Activated CD8-positive, alpha-beta memory T cell treated with anti-CD3 and anti-CD28 coated beads for 24 hours (primary cell): ENCODE measurements around the gene DOCK4.

Experiments
- DNase-seq: peaks from one replicate; pipeline ENCODE4 v3.0.0-alpha.2; 2020

DOCK4 gene

DNA sequence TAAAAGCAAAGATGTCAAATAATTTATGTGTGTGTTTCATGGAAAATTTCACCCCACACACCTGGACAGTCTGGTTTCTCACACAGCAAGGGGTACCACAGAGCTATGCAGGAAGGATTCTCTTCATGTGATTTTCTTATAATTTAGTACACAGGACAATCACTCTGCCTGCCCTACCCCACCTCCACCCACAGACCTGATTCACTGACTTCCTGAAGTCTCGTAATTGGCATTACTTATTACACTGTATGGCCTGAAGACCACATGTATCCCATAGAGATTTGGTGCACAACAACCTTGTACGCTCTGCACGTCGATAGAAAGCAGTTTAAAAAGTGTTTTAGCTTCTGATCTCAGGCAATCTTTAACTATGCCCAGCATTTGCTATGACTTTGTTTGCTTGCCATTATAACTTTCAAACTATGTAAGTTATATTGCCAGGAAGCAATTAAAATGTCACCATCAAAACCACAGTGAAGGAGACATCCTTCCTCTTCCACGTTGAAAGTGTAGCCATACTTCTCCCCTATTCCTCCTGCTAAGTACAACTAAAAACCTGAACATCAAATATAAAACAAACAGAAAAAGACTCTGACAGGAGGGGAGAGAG is 364.5 kb downstream of the DOCK4 start:
- no peak for DNase-seq

DNA sequence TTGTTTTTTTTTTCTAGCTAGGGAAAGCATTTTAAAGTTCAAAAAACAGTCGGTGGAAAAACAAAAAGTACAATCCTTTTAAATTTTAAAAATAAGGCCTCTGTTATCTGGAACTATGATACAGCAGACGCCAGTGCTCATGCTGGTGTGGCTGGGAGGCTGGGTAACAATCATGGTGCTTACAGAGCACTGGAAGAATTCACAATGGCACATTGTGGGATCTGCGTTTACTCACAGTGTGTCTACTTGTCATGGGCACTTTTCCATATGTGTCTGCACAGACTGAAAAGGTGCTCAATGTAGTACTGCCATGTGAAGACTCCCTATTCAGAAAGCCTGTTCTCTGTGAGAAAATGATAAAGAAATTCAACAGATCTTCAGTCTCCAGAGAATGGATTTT is 365.7 kb downstream of the DOCK4 start:
- DNase-seq = no peak

GRCh38 chr7:111839261-111839660 is 366.9 kb downstream of the DOCK4 start:
- no peak for DNase-seq

GRCh38 chr7:111836592-111836991 is 369.6 kb downstream of the DOCK4 start:
- DNase-seq = no peak

GRCh38 chr7:111835066-111835465 is 371.1 kb downstream of the DOCK4 start:
- no peak for DNase-seq

GRCh38 chr7:111834367-111834766 is 371.8 kb downstream of the DOCK4 start:
- no peak for DNase-seq

DNA sequence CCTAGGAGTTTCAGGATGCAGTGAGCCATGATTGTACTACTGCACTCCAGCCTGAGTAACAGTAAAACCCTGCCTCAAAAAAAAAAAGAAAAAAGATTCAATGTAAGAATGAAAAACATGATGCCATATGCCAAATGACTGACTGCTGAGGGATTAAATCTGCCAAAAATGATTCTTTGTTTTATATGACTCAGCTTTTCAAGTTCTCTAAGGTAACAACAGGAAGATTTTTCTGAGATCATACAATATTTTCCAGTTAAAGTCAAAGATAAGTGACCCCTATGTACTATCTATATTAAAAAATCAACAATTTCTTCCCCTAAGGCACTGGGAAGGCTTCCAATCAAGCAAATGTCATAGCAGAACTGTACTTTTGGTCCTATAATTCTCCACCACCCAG is 372.7 kb downstream of the DOCK4 start:
- no peak for DNase-seq

- no peak for DNase-seq
These were observed 374.0 kb downstream of the DOCK4 start for GRCh38 chr7:111832174-111832573.

- no peak for DNase-seq
These were observed 377.0 kb downstream of the DOCK4 start for GRCh38 chr7:111829221-111829620.

DNA sequence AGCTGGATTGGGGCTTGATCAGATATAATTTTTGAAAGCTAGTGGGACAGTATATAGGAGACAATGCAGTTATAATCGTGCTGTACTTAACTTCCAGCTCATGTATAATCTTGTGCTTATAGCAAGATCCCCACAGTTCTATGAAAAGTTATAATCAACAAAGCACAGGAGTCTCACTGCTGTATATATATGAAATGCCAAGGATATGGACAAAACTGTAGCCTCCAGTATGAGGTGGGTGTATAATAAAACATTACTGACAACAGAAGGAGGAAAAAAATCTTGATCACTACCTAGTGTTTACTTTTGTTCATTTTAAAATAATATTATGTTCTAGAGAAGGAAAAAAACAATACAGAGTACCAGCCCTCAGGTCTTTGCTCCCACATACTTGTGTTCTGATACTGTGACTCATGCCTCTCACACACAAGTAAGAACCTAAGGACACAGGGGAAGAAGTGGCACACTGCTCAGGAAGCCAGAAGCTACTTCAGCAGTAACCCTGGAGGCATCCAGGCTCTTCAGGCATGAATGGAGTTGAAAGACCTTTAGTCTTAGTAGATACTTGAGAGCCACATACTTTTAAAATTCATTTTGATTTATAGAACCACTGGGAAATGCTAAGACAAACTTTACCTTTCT is 378.2 kb downstream of the DOCK4 start:
- DNase-seq = no peak

- no peak for DNase-seq
These were observed 381.2 kb downstream of the DOCK4 start for GRCh38 chr7:111825046-111825445.

GRCh38 chr7:111823826-111824225 is 382.4 kb downstream of the DOCK4 start:
- no peak for DNase-seq

GRCh38 chr7:111821046-111821445 is 385.2 kb downstream of the DOCK4 start:
- no peak for DNase-seq

- DNase-seq = no peak
These were observed 385.6 kb downstream of the DOCK4 start for GRCh38 chr7:111820621-111821020.

DNA sequence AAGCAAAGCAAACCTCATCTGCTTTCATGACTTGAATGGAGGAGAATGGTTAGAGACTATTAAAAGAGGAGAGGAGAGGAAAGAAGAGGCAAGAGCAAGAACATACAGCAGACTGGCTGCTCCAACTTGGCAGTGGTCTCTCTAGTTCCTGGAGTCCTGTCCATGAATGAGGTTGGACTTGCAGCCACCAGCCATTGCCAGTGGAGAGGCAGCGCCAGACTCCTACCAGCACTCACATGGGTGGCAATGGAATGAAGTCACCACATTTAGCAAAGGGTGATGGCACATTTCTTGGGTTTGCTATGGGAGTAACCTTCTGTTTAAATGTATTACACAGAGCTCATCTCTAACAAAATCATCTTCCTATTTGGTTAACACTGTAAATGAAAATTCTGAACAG is 386.1 kb downstream of the DOCK4 start:
- no peak for DNase-seq

- no peak for DNase-seq
These were observed 390.8 kb downstream of the DOCK4 start for GRCh38 chr7:111815354-111815753.

DNA sequence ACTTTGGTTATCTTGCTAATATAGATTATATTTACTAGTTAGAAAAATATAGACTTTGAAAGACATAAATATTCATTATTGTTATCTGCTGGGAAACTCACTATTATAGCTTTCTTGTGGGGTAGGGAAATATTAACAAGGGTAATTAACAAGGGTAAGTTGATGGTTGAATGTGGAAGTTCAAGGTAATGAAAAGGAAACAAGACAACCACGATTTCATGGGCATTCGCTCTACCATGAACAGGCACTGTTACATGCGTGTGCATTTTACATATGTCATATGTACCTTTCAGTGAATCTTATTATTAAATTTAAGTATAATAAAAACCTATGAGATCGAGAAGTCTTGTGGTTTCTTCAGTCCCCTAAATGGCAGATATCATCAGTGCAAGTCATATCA is 392.9 kb downstream of the DOCK4 start:
- no peak for DNase-seq

DNA sequence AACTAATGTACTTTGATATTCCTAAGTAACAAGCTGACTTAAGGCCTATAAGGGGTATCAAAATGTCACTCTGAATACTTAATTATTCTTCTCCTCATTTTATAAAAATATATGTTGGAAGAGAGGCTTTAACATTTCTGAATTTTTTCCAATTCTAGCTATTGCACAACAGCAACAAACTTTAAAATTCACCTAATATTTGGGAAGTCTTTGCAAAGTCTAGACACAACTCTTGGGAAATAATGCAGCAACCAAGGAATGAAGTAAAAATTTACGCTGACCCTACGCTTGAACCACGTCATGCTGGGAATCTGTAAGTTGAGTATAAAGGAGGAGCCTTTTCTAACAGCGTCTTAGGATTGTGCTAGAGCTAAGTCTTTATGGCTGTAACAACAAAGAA is 400.0 kb downstream of the DOCK4 start:
- DNase-seq = no peak

GRCh38 chr7:111803015-111803758 is 403.0 kb downstream of the DOCK4 start:
- no peak for DNase-seq

GRCh38 chr7:111802194-111802772 is 403.9 kb downstream of the DOCK4 start:
- DNase-seq = no peak

- no peak for DNase-seq
These were observed 404.9 kb downstream of the DOCK4 start for GRCh38 chr7:111801277-111801676.

- DNase-seq = no peak
These were observed 409.5 kb downstream of the DOCK4 start for GRCh38 chr7:111796671-111797070.

DNA sequence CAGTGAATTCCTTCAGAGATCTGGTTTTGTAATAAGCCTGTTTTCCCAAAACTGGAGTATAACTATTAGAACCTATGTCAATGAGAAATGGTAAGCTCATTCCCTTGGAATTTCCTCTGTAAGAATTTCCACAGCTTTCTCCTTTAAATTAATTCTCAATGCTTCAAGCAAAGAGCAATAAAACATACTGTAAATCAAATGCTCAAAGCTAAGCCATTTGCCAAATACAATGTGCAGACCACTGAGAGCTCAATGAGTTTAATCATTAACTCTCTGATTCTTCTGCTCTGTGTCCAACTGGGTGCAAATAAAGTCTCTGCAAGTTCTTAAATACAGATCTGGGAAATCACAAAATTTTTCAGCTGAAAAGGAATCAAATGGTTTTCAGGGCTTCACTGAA is 416.3 kb downstream of the DOCK4 start:
- no peak for DNase-seq

GRCh38 chr7:111789048-111789320 is 417.2 kb downstream of the DOCK4 start:
- DNase-seq = no peak
